ENCODE results near the gene FASTK. TPM values are rescaled to one million over a fixed set of nuclear protein-coding genes. Genes with fewer than 3 reads are reported as not detected.

Gene FASTK
- total RNA-seq, 1 donor from 2014 or later: 97.6 TPM

DNA sequence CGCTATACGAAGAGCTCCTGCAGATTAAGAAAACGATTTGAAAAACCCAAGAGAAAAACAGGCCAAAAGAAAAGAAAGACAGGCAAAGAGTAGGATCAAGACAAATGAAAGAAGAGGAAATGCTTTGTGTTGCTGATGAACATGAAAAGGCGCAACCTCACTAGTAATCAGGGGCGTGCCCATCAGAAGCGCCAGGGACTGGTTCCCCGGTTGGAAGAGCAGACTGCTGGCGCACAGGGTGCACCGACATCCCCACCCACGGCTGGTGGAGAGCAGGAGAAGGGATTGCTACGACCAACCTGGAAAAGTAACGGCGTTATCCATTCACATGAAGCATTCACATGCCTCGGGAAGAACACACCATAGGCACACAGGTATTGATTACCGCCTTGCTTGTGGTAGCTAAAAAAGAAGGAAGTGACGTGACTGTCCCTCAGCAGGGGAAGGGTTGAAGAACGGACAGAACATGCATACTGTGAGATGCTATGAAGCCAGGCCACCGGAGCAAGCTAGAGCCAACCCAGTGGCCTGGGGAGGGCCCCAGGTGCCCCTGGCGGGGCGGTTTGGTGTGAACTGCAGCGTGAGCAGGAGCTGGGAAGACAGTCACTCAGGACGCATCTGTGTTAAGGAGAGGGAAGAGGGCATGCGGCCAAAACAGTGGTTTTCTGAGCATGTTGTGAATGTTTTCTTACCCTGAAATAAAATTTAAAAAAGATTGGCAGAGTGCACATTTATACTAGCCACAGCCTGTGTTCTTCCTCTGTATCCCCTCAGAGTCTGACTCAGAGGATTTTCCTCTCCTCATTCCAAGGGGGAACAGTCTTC, 24.0 kb upstream of the FASTK start:
- TF ChIP-seq, protein P1, sequence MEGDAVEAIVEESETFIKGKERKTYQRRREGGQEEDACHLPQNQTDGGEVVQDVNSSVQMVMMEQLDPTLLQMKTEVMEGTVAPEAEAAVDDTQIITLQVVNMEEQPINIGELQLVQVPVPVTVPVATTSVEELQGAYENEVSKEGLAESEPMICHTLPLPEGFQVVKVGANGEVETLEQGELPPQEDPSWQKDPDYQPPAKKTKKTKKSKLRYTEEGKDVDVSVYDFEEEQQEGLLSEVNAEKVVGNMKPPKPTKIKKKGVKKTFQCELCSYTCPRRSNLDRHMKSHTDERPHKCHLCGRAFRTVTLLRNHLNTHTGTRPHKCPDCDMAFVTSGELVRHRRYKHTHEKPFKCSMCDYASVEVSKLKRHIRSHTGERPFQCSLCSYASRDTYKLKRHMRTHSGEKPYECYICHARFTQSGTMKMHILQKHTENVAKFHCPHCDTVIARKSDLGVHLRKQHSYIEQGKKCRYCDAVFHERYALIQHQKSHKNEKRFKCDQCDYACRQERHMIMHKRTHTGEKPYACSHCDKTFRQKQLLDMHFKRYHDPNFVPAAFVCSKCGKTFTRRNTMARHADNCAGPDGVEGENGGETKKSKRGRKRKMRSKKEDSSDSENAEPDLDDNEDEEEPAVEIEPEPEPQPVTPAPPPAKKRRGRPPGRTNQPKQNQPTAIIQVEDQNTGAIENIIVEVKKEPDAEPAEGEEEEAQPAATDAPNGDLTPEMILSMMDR (IDR thresholded peaks at IDR 0.05; ENCODE audit: unreplicated experiment): no peak
- no peaks in the 10 kb centered on the region for H3K36me3 Mint-ChIP-seq
- no peaks in the 10 kb centered on the region for H3K9me3 Mint-ChIP-seq
- DNase-seq (ENCODE audit: low spot score in 2 of 2, unreplicated experiment in 2 of 2): no peak
- peak overlapping the region; percentile 79 for H3K27ac Mint-ChIP-seq
- H3K4me3 Mint-ChIP-seq: no peak overlapping the region
- H3K4me1 Mint-ChIP-seq: peaks cover 19% of the 10 kb centered on the region
- H3K27me3 Mint-ChIP-seq (ENCODE audit: low read depth): no peaks in the 10 kb centered on the region

DNA sequence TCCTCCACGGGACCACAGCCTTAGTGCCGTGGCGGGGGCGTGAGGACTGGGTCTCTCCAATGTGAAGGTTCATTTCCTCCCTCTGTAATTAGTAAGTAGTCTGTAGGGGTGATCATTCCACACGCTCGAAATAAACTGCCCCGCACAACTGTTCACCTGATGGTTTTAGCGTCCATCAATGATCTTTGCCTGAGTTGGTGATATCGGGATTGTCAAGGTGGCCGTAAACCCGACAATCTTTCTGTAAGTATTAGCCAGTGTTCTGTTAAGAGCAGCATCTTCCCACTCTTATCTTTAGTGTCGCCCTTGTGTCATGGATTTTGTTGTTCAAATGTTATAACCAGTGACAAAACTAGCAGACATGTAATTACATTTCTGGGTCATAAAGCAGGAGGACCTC, 23.4 kb upstream of the FASTK start:
- TF ChIP-seq, protein P1 (IDR thresholded peaks at IDR 0.05; ENCODE audit: unreplicated experiment): no peak
- no peak overlapping the region for H3K4me3 Mint-ChIP-seq
- H3K27me3 Mint-ChIP-seq (ENCODE audit: low read depth): no peaks in the 10 kb centered on the region
- no peaks in the 10 kb centered on the region for H3K36me3 Mint-ChIP-seq
- H3K9me3 Mint-ChIP-seq: no peaks in the 10 kb centered on the region
- DNase-seq (ENCODE audit: low spot score in 2 of 2, unreplicated experiment in 2 of 2): no peak
- no peak overlapping the region for H3K27ac Mint-ChIP-seq
- H3K4me1 Mint-ChIP-seq: peaks cover 19% of the 10 kb centered on the region

DNA sequence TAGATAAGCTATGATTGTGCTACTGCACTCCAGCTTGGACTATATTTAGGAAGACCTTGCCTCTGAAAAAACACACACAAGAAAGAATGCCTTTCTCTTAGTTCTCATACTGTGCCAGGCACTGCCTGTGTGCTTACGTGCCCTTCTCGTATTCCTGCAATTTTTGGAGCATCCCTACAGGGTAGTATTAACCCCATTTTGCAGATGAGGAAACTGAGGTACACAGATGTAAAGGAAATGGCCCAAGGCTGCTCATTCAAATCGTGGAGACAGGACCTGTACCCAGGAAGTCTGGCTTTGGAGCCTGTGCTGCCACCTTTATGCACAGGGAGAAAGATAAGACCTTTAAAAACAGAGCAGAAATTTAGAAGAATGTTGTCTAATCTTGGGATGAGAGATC, 22.4 kb upstream of the FASTK start:
- DNase-seq (ENCODE audit: low spot score in 2 of 2, unreplicated experiment in 2 of 2): no peak
- no peaks in the 10 kb centered on the region for H3K36me3 Mint-ChIP-seq
- no peak overlapping the region for H3K27ac Mint-ChIP-seq
- H3K27me3 Mint-ChIP-seq (ENCODE audit: low read depth): no peaks in the 10 kb centered on the region
- TF ChIP-seq, protein P1 (IDR thresholded peaks at IDR 0.05; ENCODE audit: unreplicated experiment): no peak
- H3K9me3 Mint-ChIP-seq: no peaks in the 10 kb centered on the region
- peaks cover 19% of the 10 kb centered on the region for H3K4me1 Mint-ChIP-seq
- H3K4me3 Mint-ChIP-seq: no peak overlapping the region

DNA sequence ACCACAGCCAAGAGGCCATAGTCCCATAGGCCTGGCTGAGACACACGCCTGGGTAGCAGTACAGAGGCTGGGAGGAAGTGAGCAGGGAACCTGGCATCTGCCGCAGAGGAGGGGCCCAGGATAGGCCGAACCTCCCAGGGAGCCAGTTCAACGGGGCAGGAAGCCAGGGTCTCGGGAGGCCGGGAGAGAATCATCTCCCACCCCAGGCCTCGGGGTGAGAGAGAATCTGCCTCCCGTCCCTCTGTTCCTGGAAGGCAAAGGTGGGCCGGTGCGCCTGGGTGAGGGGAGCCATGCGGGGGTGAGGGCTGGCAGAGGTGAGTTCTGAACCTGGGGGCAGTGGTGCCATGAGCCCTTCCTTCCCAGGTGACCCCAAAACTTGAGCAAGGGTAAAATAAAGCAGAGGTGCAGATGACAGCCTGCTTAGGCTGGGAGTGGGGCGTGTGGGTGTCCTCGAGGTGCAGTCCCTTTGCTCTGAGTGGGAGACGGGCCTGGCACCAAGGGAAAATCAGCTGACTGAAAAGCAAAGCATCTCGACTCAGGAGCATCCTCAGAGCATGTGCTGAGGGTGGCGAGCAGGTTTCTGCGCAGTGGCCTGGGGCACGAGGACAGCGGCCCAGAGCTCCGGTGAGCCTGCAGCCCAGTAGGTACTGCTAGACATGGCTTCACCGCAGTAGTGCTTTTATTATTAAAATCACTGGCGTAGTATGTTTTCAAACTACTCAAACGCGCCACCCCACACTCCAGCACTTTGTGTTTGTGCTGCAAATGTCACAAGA, 21.2 kb upstream of the FASTK start:
- Mint-ChIP-seq H3K27me3 (ENCODE audit: low read depth) (no peaks in the 10 kb centered on the region), H3K4me3 (no peak overlapping the region), H3K9me3 (no peaks in the 10 kb centered on the region), H3K4me1 (peaks cover 19% of the 10 kb centered on the region), H3K36me3 (peaks cover 3% of the 10 kb centered on the region), H3K27ac (no peak overlapping the region)
- TF ChIP-seq, protein P1 (IDR thresholded peaks at IDR 0.05; ENCODE audit: unreplicated experiment): no peak
- no peak for DNase-seq (ENCODE audit: low spot score in 2 of 2, unreplicated experiment in 2 of 2)

DNA sequence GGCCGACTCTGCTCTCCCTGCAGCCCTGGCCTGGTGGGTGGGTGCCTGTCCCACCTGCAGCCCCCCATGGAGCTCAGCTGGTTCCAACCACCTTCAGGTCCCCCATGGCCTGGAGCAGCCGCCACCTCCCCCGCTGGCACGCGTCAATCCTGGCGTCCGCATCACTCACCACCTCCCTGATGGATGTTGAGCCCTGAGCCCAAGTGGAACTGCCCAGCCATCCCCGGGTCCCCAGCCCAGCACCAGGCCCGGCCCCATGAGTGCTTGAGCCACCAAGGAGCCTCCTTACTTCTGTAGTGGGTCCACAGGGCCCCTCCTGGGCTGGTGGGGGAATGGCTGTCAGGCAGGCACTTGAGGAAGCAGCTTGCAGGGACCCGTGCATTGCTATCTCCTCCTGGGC, 20.3 kb upstream of the FASTK start:
- peaks cover 13% of the 10 kb centered on the region for H3K4me1 Mint-ChIP-seq
- TF ChIP-seq, protein P1 (IDR thresholded peaks at IDR 0.05; ENCODE audit: unreplicated experiment): no peak
- H3K27me3 Mint-ChIP-seq (ENCODE audit: low read depth): no peaks in the 10 kb centered on the region
- no peak overlapping the region for H3K4me3 Mint-ChIP-seq
- no peak overlapping the region for H3K27ac Mint-ChIP-seq
- H3K36me3 Mint-ChIP-seq: peaks cover 4% of the 10 kb centered on the region
- no peak for DNase-seq (ENCODE audit: low spot score in 2 of 2, unreplicated experiment in 2 of 2)
- H3K9me3 Mint-ChIP-seq: no peaks in the 10 kb centered on the region
